ENCODE data around the gene XPNPEP1. TPM values are rescaled to one million over a fixed set of nuclear protein-coding genes. Genes with fewer than 3 reads are reported as not detected.

XPNPEP1 gene
- 167 and 190 TPM in 2 replicates for polyA plus RNA-seq (2012; rRNA removed)
- 122 and 146 TPM in 2 replicates for polyA plus RNA-seq (2012; cell fraction: cytosol; rRNA removed)
- polyA plus RNA-seq (2012; cell fraction: nucleus; rRNA removed): 264 and 305 TPM in 2 replicates

DNA sequence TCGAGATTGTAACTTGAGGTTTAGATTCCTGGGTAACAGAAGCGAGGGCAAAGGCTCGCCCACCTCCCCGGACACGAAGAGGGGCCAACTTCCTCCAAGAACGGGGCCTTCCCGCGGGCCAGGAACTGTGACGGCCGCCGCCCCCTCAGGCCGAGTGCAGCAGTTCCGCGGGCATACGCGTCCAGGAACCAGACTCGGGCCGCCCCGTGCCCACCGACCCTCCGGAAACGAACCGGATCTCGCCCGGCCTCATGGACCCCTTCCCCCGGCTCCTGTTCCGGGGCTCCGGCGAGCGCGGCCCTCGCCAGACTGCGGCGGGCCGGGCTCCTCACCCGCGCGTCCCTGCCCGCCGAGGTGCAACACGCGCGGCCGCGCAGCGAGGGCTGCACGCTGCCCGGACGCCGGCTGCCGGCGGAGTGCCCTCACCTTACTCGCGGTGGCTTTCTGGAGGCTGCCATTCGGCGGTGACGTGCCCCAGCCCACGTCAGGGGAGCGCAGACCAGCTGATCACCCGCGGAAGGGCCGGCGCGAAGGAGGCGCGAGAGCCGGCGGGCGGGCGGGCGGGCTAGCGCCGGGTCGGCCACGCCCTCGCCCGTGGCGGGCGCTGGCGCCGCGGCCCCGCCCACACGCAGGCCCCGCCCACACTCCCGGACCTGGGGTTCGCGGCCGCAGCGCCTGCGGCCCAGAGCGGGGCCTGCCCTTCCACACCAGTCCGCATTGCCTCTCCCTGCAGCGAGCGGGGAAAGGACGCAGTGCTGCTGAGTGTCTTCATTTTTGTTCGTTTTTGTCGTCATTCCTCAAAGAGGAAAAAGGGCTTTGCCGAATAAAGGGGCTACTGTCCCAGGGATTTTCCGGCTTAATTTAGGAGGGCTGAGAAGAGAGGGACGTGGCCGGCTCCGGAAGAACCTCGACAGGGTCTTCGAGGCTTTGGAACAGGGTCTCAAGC, at the start of gene XPNPEP1:
Gene XPNPEP1 (minus strand): TSS at position 536 of the 946 bp plus-strand sequence. CDS start 78 bp downstream, at position 458.
- no peaks in the 10 kb centered on the region for H3K36me3 ChIP-seq (replicated peaks in 1 of 2; ENCODE audit: control insufficient read depth in 1 of 2, insufficient read depth in 2 of 2, low read length in 1 of 2)
- H3K9me3 ChIP-seq: no peaks in the 10 kb centered on the region
- peak within 1 kb of the TSS; percentile 90 for H3K9ac ChIP-seq
- peaks cover 0 to 27% of the 10 kb centered on the region in 2 experiments; a peak in 1 of 4 replicates for H3K4me1 ChIP-seq (ENCODE audit: control insufficient read depth in 1 of 2, insufficient read depth in 2 of 2, low read depth in 1 of 2, low read length in 1 of 2)
- POLR2A ChIA-PET: interaction anchor here (0.6 kb wide), 2 partner anchors 11 to 39 kb away, joined by 3 to 4 read pairs; no protein-coding TSS in a partner anchor
- peak within 1 kb of the TSS; percentile 98 for H3K4me2 ChIP-seq
- H3K9me2 ChIP-seq: no peaks in the 10 kb centered on the region
- no peaks in the 10 kb centered on the region for H3F3A ChIP-seq (replicated peaks; ENCODE audit: insufficient read depth)
- no peaks in the 10 kb centered on the region for H3K27me3 ChIP-seq (ENCODE audit: insufficient read depth)
- CTCF ChIA-PET: interaction anchor here (0.6 to 1.5 kb wide), 3 partner anchors 13 to 53 kb away, joined by 3 read pairs; no protein-coding TSS in a partner anchor
- H3K4me3 ChIP-seq (ENCODE audit: low read depth in 2 of 2, low read length in 1 of 2): peak within 1 kb of the TSS; percentile 77 to 93
- peaks cover 49% of the 10 kb centered on the region for H3K79me2 ChIP-seq (ENCODE audit: insufficient read depth)
- H2AFZ ChIP-seq (ENCODE audit: low read depth): peak within 1 kb of the TSS; percentile 99
- no peaks in the 10 kb centered on the region for H4K20me1 ChIP-seq (ENCODE audit: insufficient read depth)
- WGBS (ENCODE audit: low lambda C conversion rate): 17% methylated on average over 21 of the region's 105 CpGs
- peak; percentile 98 for DNase-seq
- peak within 1 kb of the TSS; percentile 69 to 80; a peak in 3 of 4 replicates for H3K27ac ChIP-seq (ENCODE audit: low read depth in 2 of 2, low read length in 1 of 2)
- no peak for TF ChIP-seq JUND (IDR thresholded peaks at IDR 0.05)
- TF ChIP-seq ZBTB33 (IDR thresholded peaks at IDR 0.05; ENCODE audit: borderline replicate concordance, low read depth): no peak
- TF ChIP-seq, protein P1, sequence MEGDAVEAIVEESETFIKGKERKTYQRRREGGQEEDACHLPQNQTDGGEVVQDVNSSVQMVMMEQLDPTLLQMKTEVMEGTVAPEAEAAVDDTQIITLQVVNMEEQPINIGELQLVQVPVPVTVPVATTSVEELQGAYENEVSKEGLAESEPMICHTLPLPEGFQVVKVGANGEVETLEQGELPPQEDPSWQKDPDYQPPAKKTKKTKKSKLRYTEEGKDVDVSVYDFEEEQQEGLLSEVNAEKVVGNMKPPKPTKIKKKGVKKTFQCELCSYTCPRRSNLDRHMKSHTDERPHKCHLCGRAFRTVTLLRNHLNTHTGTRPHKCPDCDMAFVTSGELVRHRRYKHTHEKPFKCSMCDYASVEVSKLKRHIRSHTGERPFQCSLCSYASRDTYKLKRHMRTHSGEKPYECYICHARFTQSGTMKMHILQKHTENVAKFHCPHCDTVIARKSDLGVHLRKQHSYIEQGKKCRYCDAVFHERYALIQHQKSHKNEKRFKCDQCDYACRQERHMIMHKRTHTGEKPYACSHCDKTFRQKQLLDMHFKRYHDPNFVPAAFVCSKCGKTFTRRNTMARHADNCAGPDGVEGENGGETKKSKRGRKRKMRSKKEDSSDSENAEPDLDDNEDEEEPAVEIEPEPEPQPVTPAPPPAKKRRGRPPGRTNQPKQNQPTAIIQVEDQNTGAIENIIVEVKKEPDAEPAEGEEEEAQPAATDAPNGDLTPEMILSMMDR (IDR thresholded peaks at IDR 0.05): no peak
- TF ChIP-seq, protein P2, sequence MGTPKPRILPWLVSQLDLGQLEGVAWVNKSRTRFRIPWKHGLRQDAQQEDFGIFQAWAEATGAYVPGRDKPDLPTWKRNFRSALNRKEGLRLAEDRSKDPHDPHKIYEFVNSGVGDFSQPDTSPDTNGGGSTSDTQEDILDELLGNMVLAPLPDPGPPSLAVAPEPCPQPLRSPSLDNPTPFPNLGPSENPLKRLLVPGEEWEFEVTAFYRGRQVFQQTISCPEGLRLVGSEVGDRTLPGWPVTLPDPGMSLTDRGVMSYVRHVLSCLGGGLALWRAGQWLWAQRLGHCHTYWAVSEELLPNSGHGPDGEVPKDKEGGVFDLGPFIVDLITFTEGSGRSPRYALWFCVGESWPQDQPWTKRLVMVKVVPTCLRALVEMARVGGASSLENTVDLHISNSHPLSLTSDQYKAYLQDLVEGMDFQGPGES (IDR thresholded peaks at IDR 0.05; ENCODE audit: low read depth, low read length): no peak
- no peak for TF ChIP-seq REST (IDR thresholded peaks at IDR 0.05; ENCODE audit: low read depth, low read length)
- peak; percentile 82 for TF ChIP-seq MXI1 (IDR thresholded peaks at IDR 0.05; ENCODE audit: low read depth, low read length)
- TF ChIP-seq FOXJ3 (CRISPR knock-in tag; IDR thresholded peaks at IDR 0.05): no peak
- TF ChIP-seq TAF1 (IDR thresholded peaks at IDR 0.05; ENCODE audit: borderline replicate concordance, low read depth, low read length): peak; percentile 62
- no peak for TF ChIP-seq NFIC (IDR thresholded peaks at IDR 0.05; ENCODE audit: borderline replicate concordance)
- TF ChIP-seq, protein P3, sequence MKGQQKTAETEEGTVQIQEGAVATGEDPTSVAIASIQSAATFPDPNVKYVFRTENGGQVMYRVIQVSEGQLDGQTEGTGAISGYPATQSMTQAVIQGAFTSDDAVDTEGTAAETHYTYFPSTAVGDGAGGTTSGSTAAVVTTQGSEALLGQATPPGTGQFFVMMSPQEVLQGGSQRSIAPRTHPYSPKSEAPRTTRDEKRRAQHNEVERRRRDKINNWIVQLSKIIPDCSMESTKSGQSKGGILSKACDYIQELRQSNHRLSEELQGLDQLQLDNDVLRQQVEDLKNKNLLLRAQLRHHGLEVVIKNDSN (IDR thresholded peaks at IDR 0.05; ENCODE audit: borderline replicate concordance, low read depth): peak; percentile 78
- peak; percentile 91 for TF ChIP-seq POLR2AphosphoS5 (IDR thresholded peaks at IDR 0.05; ENCODE audit: low read depth, low read length)
- no peak for TF ChIP-seq MEF2A (IDR thresholded peaks at IDR 0.05; ENCODE audit: borderline replicate concordance, low read depth)
- TF ChIP-seq TEAD4 (IDR thresholded peaks at IDR 0.05; ENCODE audit: borderline replicate concordance, insufficient read depth): no peak
- TF ChIP-seq FOSL2 (IDR thresholded peaks at IDR 0.05; ENCODE audit: borderline replicate concordance, low read depth): no peak
- no peak for TF ChIP-seq RFX5 (IDR thresholded peaks at IDR 0.05; ENCODE audit: low read length)
- TF ChIP-seq, protein P4, sequence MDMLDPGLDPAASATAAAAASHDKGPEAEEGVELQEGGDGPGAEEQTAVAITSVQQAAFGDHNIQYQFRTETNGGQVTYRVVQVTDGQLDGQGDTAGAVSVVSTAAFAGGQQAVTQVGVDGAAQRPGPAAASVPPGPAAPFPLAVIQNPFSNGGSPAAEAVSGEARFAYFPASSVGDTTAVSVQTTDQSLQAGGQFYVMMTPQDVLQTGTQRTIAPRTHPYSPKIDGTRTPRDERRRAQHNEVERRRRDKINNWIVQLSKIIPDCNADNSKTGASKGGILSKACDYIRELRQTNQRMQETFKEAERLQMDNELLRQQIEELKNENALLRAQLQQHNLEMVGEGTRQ (IDR thresholded peaks at IDR 0.05; ENCODE audit: borderline replicate concordance, low read depth, low read length): no peak
- no peak for TF ChIP-seq EZH2phosphoT487 (IDR thresholded peaks at IDR 0.05; ENCODE audit: borderline replicate concordance, low read depth)
- TF ChIP-seq SMC3 (IDR thresholded peaks at IDR 0.05; ENCODE audit: low read depth, low read length): no peak
- peak; percentile 79 for TF ChIP-seq YY1 (IDR thresholded peaks at IDR 0.05; ENCODE audit: low read depth)
- TF ChIP-seq FOXM1 (IDR thresholded peaks at IDR 0.05; ENCODE audit: low read depth): no peak

Data from SK-N-SH (cell line).